Central memory CD8-positive, alpha-beta T cell (primary cell): ENCODE measurements around the gene FAM107B.
"Not testable (repeated sequence)": the region's sequence is repeated elsewhere in the genome, so short reads cannot be mapped to it uniquely, and the experiment has no call there.

Source experiments
- ATAC-seq: fragments of 150-1000 bp; cut with Tn5 transposase; replicated peaks from 2 replicates; pipeline ENCODE4 v1.10.0; 2022; ENCODE audit warnings: mild to moderate bottlenecking, moderate FRiP score, moderate number of reproducible peaks; ENCODE audit not compliant: poor library complexity, severe bottlenecking; ENCODE audit errors: extremely low read depth
- DNase-seq, 2 donors: peaks; one replicate each; pipeline ENCODE4 v3.0.0; 2021; ENCODE audit warnings: low spot score in 2 of 2
- H3K27ac Mint-ChIP-seq: one replicate; pipeline ENCODE4 v1.8.0; 2022; ENCODE audit warnings: low read depth, mild to moderate bottlenecking, moderate library complexity, mixed read lengths
- H3K27me3 Mint-ChIP-seq: one replicate; pipeline ENCODE4 v1.8.0; 2022; ENCODE audit warnings: mixed read lengths
- H3K36me3 Mint-ChIP-seq: one replicate; pipeline ENCODE4 v1.8.0; 2022; ENCODE audit warnings: mild to moderate bottlenecking, moderate library complexity, mixed read lengths; ENCODE audit not compliant: insufficient read depth
- H3K4me1 Mint-ChIP-seq: one replicate; pipeline ENCODE4 v1.8.0; 2022; ENCODE audit warnings: mixed read lengths
- H3K4me3 Mint-ChIP-seq: one replicate; pipeline ENCODE4 v1.8.0; 2022; ENCODE audit warnings: mild to moderate bottlenecking, moderate library complexity, mixed read lengths
- H3K9me3 Mint-ChIP-seq: one replicate; pipeline ENCODE4 v1.8.0; 2022; ENCODE audit warnings: mixed read lengths

The FAM107B gene

GRCh38 chr10:14774797-14775196 is at the start of gene FAM107B:
Gene FAM107B, minus strand, starts transcription at chr10:14774897. Its CDS starts 234 bp downstream, at chr10:14774663.
- Mint-ChIP-seq H3K4me3 (no peak within 1 kb of the TSS), H3K27ac (peak within 1 kb of the TSS; percentile 32), H3K4me1 (no peaks in the 10 kb centered on the region), H3K9me3 (no peaks in the 10 kb centered on the region), H3K27me3 (no peaks in the 10 kb centered on the region), H3K36me3 (peaks cover 3% of the 10 kb centered on the region)
- ATAC-seq (no peak), DNase-seq (no peak)

- Mint-ChIP-seq H3K27ac (no peak overlapping the region), H3K27me3 (no peaks in the 10 kb centered on the region), H3K4me3 (no peak overlapping the region), H3K4me1 (peaks cover 6% of the 10 kb centered on the region), H3K9me3 (no peaks in the 10 kb centered on the region), H3K36me3 (no peaks in the 10 kb centered on the region)
- no peak for DNase-seq
- no peak for ATAC-seq
These were observed 49.3 kb upstream of the FAM107B start for GRCh38 chr10:14823966-14824365.

- no peak overlapping the region for H3K27ac Mint-ChIP-seq
- H3K4me1 Mint-ChIP-seq, result peaks cover 6% of the 10 kb centered on the region
- no peaks in the 10 kb centered on the region for H3K9me3 Mint-ChIP-seq
- ATAC-seq (peak; percentile 58), DNase-seq (no peak)
- H3K27me3 Mint-ChIP-seq, result no peaks in the 10 kb centered on the region
- no peak overlapping the region for H3K4me3 Mint-ChIP-seq
- H3K36me3 Mint-ChIP-seq, result no peaks in the 10 kb centered on the region
These were observed 48.4 kb upstream of the FAM107B start for GRCh38 chr10:14822879-14823755.

GRCh38 chr10:14821635-14822375 is 47.1 kb upstream of the FAM107B start:
- Mint-ChIP-seq H3K9me3 (no peaks in the 10 kb centered on the region), H3K36me3 (no peaks in the 10 kb centered on the region), H3K4me3 (no peak overlapping the region), H3K27me3 (no peaks in the 10 kb centered on the region), H3K4me1 (peaks cover 6% of the 10 kb centered on the region), H3K27ac (no peak overlapping the region)
- DNase-seq (no peak), ATAC-seq (no peak)

GRCh38 chr10:14820775-14821154 is 46.1 kb upstream of the FAM107B start:
- Mint-ChIP-seq H3K4me3 (no peak overlapping the region), H3K9me3 (no peaks in the 10 kb centered on the region), H3K27ac (no peak overlapping the region), H3K27me3 (no peaks in the 10 kb centered on the region), H3K36me3 (no peaks in the 10 kb centered on the region), H3K4me1 (peaks cover 6% of the 10 kb centered on the region)
- no peak for DNase-seq
- no peak for ATAC-seq

GRCh38 chr10:14820010-14820774 is 45.5 kb upstream of the FAM107B start:
- no peaks in the 10 kb centered on the region for H3K27me3 Mint-ChIP-seq
- H3K4me1 Mint-ChIP-seq, result peaks cover 6% of the 10 kb centered on the region
- H3K36me3 Mint-ChIP-seq, result no peaks in the 10 kb centered on the region
- ATAC-seq, result no peak
- no peak overlapping the region for H3K4me3 Mint-ChIP-seq
- no peak overlapping the region for H3K27ac Mint-ChIP-seq
- H3K9me3 Mint-ChIP-seq, result no peaks in the 10 kb centered on the region
- DNase-seq, result no peak

- H3K27ac Mint-ChIP-seq, H3K9me3 Mint-ChIP-seq: not testable (repeated sequence)
These were observed 42.0 kb upstream of the FAM107B start for GRCh38 chr10:14816717-14817116.

GRCh38 chr10:14815681-14816080 is 41.0 kb upstream of the FAM107B start:
- DNase-seq (no peak), ATAC-seq (no peak)
- H3K9me3 Mint-ChIP-seq, result no peaks in the 10 kb centered on the region
- no peaks in the 10 kb centered on the region for H3K27me3 Mint-ChIP-seq
- H3K4me3 Mint-ChIP-seq, result no peak overlapping the region
- no peak overlapping the region for H3K27ac Mint-ChIP-seq
- no peaks in the 10 kb centered on the region for H3K4me1 Mint-ChIP-seq
- H3K36me3 Mint-ChIP-seq, result no peaks in the 10 kb centered on the region

More at GRCh38 chr10:14816717-14817116, 42.0 kb upstream of the FAM107B start:
- not testable (repeated sequence) for H3K36me3 Mint-ChIP-seq, H3K27me3 Mint-ChIP-seq, H3K4me3 Mint-ChIP-seq, H3K4me1 Mint-ChIP-seq, ATAC-seq, DNase-seq

GRCh38 chr10:14812271-14812670 is 37.6 kb upstream of the FAM107B start:
- Mint-ChIP-seq H3K9me3 (no peaks in the 10 kb centered on the region), H3K4me3 (peak overlapping the region; percentile 34), H3K27ac (peak overlapping the region; percentile 79), H3K36me3 (no peaks in the 10 kb centered on the region), H3K27me3 (no peaks in the 10 kb centered on the region), H3K4me1 (no peaks in the 10 kb centered on the region)
- no peak for DNase-seq
- no peak for ATAC-seq

GRCh38 chr10:14810969-14811953 is 36.6 kb upstream of the FAM107B start:
- DNase-seq (no peak), ATAC-seq (no peak)
- no peak overlapping the region for H3K27ac Mint-ChIP-seq
- H3K9me3 Mint-ChIP-seq, result no peaks in the 10 kb centered on the region
- H3K4me3 Mint-ChIP-seq, result no peak overlapping the region
- no peaks in the 10 kb centered on the region for H3K4me1 Mint-ChIP-seq
- no peaks in the 10 kb centered on the region for H3K27me3 Mint-ChIP-seq
- no peaks in the 10 kb centered on the region for H3K36me3 Mint-ChIP-seq

GRCh38 chr10:14806318-14806717 is 31.6 kb upstream of the FAM107B start:
- H3K9me3 Mint-ChIP-seq, result no peaks in the 10 kb centered on the region
- H3K4me1 Mint-ChIP-seq, result no peaks in the 10 kb centered on the region
- H3K27ac Mint-ChIP-seq, result no peak overlapping the region
- peaks cover 2% of the 10 kb centered on the region for H3K36me3 Mint-ChIP-seq
- H3K27me3 Mint-ChIP-seq, result no peaks in the 10 kb centered on the region
- no peak for DNase-seq
- ATAC-seq, result no peak
- H3K4me3 Mint-ChIP-seq, result no peak overlapping the region
